Measurements from ENCODE around the gene FRMD3.

Gene FRMD3

DNA sequence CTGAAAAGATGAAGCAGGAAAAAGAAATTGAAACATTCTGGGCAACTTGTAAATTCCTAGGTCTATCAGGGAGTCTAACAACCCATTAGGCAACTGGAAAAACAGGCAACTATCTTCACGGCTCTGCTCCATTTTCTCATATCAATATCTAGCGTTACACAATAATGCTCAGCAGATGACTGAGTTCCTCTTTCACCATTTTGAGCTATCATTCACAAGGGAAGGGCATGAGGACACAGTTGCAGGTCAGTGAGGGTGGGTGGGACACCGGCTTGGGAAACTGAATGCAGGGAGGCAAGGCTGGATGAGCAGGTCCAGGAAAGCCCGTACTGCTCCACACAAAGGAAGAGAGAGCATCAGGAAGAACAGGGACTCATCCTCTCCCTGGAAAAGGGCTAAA lies 67.0 kb downstream of the FRMD3 start:
- H3K36me3 Mint-ChIP-seq = peaks cover 6% of the 10 kb centered on the region
- peaks cover 21% of the 10 kb centered on the region for H3K4me1 Mint-ChIP-seq
- H3K27ac Mint-ChIP-seq = no peak overlapping the region
- peaks cover 7% of the 10 kb centered on the region for H3K9me3 Mint-ChIP-seq
- H3K27me3 Mint-ChIP-seq = no peaks in the 10 kb centered on the region
- H3K4me3 Mint-ChIP-seq = no peak overlapping the region

DNA sequence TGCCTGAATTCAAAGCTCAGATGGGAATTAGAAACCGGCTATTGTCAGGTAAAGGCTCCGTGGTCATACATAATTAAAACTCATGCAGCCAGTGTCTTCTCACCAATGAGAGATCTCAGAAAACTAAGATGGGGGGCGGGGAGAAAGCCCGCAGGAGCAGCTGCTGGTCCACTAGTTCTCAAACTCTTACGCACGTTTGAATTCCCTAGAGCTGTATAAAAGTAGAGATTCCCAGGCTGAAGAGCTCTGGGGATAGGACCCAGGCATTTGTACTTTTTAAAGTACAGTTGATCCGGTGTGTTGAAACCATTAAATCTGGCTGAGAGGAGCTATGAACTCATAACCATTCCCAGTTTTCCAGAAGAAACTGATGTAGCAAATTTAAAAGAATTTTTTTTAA lies 68.5 kb downstream of the FRMD3 start:
- Mint-ChIP-seq H3K27ac (no peak overlapping the region), H3K9me3 (peaks cover 7% of the 10 kb centered on the region), H3K27me3 (no peaks in the 10 kb centered on the region), H3K4me1 (peaks cover 21% of the 10 kb centered on the region), H3K36me3 (peaks cover 4% of the 10 kb centered on the region), H3K4me3 (no peak overlapping the region)

DNA sequence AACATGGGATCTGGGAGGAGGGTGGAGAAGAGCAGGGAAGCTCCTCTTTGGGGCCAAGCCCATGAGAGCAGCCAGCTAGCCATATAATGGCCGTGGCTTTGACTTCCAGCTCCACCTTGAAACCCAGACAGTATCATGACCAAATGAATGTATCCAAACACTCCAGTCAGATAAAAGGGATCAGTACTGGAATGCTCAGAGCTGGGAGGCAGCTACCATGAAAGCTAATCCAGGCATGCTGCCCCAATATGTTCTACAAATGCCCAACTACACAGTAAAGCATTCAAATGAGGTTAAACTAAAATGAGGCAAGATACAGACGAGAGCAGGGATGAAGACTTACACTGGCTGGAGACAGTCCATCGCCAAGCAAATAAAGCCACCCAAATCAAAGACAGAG lies 69.4 kb downstream of the FRMD3 start:
- Mint-ChIP-seq H3K4me3 (no peak overlapping the region), H3K9me3 (peaks cover 7% of the 10 kb centered on the region), H3K27me3 (no peaks in the 10 kb centered on the region), H3K27ac (no peak overlapping the region), H3K36me3 (peaks cover 5% of the 10 kb centered on the region), H3K4me1 (peaks cover 12% of the 10 kb centered on the region)

DNA sequence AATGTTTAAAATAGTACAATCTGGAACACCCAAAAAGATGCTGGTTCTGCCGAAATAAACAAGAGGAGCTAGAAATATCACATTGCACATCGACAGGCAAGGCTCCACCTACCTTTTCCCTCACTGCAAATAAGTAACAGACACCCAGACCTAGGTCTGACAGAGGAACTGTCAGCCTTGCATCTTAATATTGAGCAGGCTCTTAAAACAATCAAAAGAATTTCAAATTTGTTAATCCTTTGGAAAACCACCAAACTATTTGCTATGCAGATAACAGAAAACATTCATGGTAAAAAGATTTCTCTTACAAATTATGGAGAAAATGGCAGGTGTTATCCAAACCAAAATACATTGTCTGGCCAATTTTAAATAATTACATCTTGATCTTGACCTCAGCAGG lies 71.3 kb downstream of the FRMD3 start:
- H3K4me3 Mint-ChIP-seq = no peak overlapping the region
- H3K4me1 Mint-ChIP-seq = no peaks in the 10 kb centered on the region
- no peaks in the 10 kb centered on the region for H3K27me3 Mint-ChIP-seq

DNA sequence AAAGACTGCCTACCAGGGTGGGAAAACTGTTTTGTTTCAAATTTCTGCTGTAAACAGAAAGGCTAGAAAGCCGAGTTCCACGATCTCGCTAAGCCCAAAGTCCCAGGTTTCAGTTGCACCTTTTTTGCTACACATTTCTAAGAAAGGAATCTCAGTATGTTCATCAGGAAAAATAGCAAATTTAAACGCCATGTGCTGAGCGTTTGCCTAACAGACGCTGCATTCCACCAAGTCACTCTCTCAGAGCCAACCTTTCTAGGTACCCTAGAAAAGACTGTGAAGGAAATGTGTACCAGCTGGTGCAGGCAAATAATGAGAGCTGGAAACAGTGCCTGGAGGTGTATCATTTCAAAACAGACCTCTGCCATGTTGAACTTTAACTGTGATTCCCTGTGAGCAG lies 71.8 kb downstream of the FRMD3 start:
- H3K9me3 Mint-ChIP-seq = no peaks in the 10 kb centered on the region
- no peaks in the 10 kb centered on the region for H3K4me1 Mint-ChIP-seq
- H3K27ac Mint-ChIP-seq = no peak overlapping the region
- no peak overlapping the region for H3K4me3 Mint-ChIP-seq
- peaks cover 8% of the 10 kb centered on the region for H3K36me3 Mint-ChIP-seq
- H3K27me3 Mint-ChIP-seq = no peaks in the 10 kb centered on the region

More for the DNA sequence above, 71.3 kb downstream of the FRMD3 start:
- Mint-ChIP-seq H3K27ac (no peak overlapping the region), H3K9me3 (no peaks in the 10 kb centered on the region), H3K36me3 (peaks cover 8% of the 10 kb centered on the region)

DNA sequence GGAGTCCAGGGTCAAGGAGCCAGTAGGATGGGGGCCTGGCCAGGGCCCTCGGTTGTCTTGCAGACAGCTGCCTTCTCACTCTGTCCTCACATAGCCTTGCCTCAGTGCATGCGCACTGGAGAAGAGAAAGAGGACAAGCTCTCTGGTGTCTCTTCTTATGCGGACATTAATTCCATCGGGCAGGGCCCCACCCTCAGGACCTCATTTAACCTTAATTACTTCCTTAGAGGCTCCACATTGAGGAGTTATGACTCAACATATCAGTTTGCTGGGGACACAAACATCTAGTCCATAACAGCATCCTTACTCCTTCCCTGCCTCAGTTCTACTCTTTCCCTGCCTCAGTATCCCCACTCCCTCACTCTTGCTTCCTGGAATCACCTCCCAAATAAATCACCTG lies 78.4 kb downstream of the FRMD3 start:
- no peak overlapping the region for H3K4me3 Mint-ChIP-seq
- H3K9me3 Mint-ChIP-seq = no peaks in the 10 kb centered on the region
- H3K4me1 Mint-ChIP-seq = no peaks in the 10 kb centered on the region
- H3K36me3 Mint-ChIP-seq = peaks cover 9% of the 10 kb centered on the region
- H3K27ac Mint-ChIP-seq = no peak overlapping the region
- H3K27me3 Mint-ChIP-seq = no peaks in the 10 kb centered on the region

DNA sequence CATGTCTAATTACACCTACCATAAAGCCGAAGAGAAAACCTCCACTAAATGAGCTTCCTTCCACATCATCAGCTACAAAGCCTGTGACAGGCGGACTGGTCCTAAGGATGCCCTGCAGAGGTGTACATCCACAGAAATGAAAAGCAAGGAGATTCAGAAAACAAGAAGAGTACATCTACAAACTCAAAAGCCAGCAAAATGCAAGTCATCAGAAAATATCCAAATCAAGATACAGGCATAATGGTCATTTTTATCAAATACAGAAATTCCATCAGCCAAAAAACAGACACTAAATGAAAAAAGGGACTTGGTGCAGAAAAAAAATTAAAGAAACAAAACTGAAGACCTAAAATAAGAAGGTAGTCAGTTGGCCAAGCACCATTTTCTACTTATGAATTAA lies 79.7 kb downstream of the FRMD3 start:
- Mint-ChIP-seq H3K36me3 (peaks cover 6% of the 10 kb centered on the region), H3K4me3 (no peak overlapping the region), H3K27ac (no peak overlapping the region), H3K4me1 (no peaks in the 10 kb centered on the region), H3K27me3 (no peaks in the 10 kb centered on the region), H3K9me3 (no peaks in the 10 kb centered on the region)

DNA sequence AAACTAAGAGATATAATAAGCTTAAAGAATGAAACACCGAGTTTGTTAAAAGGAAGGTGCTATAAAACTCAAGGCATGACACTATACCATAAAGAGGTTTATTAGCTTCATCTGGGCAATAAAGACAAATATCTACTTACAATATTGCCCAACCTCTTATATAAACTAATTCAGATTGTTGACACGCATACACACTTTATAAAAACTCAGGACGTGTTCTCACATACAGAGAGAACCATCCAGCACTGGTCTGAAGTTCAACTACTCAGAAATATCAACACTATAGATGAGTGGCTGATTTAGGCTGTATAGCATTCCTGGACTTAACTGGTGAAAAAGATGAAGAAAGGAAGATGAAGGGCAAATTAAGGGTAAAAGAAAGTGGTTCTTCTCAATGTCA lies 81.2 kb downstream of the FRMD3 start:
- H3K27me3 Mint-ChIP-seq = no peaks in the 10 kb centered on the region
- peaks cover 1% of the 10 kb centered on the region for H3K36me3 Mint-ChIP-seq
- no peak overlapping the region for H3K4me3 Mint-ChIP-seq
- H3K27ac Mint-ChIP-seq = no peak overlapping the region
- no peaks in the 10 kb centered on the region for H3K9me3 Mint-ChIP-seq
- no peaks in the 10 kb centered on the region for H3K4me1 Mint-ChIP-seq

DNA sequence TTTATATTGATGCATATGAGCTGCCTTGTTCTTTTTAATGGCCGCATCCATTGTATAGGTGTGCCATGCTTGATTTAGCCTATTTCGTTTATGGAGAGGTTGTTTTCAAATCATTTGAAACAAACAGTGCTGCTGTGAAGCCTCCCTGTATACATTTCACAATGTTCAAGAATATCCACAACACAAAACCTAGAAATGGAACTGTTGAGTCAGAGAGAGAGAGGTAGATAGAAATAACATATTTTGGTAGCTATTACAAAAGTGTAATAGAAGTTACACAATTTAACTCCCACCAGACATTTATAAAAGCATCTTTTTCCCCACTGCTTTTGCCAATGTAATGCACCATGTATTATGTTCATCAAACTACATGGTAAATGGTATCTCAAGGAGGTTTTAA lies 82.0 kb downstream of the FRMD3 start:
- Mint-ChIP-seq H3K9me3 (no peaks in the 10 kb centered on the region), H3K4me3 (no peak overlapping the region), H3K27ac (no peak overlapping the region)

DNA sequence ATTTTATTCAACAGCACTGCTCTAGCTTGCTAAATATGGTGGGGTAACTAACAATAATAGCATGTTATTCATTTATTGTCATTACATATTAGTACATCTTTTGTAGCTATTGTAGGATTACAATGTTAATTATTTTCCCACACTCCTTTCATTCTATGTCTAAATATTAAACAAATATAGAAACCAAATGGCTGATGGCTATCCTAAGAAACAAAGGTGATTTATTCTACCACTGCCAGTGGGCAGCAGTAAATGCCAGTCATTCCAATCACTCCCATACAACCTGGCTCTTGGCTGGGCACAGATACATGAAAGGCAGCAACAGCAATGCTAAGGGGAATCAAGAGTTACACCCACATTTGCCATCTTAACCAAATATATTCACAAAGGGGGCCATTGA lies 84.1 kb downstream of the FRMD3 start:
- no peaks in the 10 kb centered on the region for H3K4me1 Mint-ChIP-seq

More for the DNA sequence above, 82.0 kb downstream of the FRMD3 start:
- no peaks in the 10 kb centered on the region for H3K4me1 Mint-ChIP-seq
- no peaks in the 10 kb centered on the region for H3K27me3 Mint-ChIP-seq
- peaks cover 1% of the 10 kb centered on the region for H3K36me3 Mint-ChIP-seq

DNA sequence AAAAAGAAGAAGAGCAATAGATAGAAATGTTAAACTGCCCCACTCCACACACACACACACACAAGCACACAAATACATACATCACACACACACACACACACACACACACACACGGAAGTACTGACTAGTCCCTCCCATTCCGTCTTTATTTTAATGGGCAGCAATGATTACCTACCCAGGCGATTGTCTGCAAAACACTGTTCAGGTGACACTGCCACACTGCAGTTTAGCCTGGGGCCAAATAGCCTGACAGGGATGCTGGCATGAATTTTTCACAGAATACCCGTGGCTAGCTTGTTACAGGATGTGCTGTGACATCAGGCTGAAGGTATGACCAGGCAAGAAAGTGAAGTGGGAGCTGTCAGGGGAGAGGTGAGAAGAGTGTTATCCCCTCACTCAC lies 86.9 kb downstream of the FRMD3 start:
- H3K9me3 Mint-ChIP-seq = no peaks in the 10 kb centered on the region
- H3K4me3 Mint-ChIP-seq = no peak overlapping the region
- no peak overlapping the region for H3K27ac Mint-ChIP-seq
- no peaks in the 10 kb centered on the region for H3K4me1 Mint-ChIP-seq
- H3K36me3 Mint-ChIP-seq = peaks cover 1% of the 10 kb centered on the region
- no peaks in the 10 kb centered on the region for H3K27me3 Mint-ChIP-seq

More for the DNA sequence above, 84.1 kb downstream of the FRMD3 start:
- Mint-ChIP-seq H3K4me3 (no peak overlapping the region), H3K27me3 (no peaks in the 10 kb centered on the region), H3K36me3 (peaks cover 1% of the 10 kb centered on the region), H3K27ac (no peak overlapping the region), H3K9me3 (no peaks in the 10 kb centered on the region)

DNA sequence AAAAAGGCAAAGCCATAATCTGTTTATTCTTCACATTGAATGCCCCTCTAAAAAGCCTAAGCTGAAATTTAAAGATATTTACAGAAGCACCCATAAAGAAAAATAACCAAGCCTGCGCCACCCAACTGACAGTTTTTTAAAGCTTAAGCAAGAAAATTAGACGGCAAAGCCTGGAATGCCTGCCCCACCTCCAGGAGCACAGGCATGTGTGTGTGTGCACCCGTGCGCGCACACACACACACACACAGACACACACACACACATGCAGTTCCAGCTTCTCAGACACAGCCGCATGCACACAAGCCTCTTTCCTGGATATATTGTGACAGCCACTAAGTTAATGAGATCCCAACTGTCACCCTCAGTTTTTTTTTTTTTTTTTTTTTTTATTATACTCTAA lies 88.2 kb downstream of the FRMD3 start:
- Mint-ChIP-seq H3K27me3 (no peaks in the 10 kb centered on the region), H3K4me3 (no peak overlapping the region), H3K36me3 (no peaks in the 10 kb centered on the region), H3K9me3 (no peaks in the 10 kb centered on the region), H3K4me1 (no peaks in the 10 kb centered on the region), H3K27ac (no peak overlapping the region)

DNA sequence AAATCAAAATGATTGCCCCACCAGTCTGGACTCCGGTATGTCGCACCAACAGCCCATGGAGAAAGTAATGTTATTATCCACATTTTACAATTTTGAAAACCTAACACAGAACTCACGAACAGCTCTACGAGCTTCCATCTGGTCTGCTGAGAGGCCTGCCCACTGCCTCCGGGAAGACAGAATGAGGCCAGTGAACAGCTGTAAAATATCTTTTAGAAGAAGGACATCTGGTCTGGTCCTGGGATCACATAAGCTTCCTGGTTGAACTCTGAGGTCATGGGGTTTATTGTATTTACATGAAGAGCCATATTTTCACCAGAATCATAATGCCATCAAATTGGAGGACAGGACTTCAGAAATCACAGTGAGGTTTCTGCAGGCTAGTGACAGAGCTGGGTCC lies 89.0 kb downstream of the FRMD3 start:
- Mint-ChIP-seq H3K4me3 (no peak overlapping the region), H3K27ac (no peak overlapping the region), H3K27me3 (no peaks in the 10 kb centered on the region), H3K36me3 (no peaks in the 10 kb centered on the region), H3K4me1 (no peaks in the 10 kb centered on the region), H3K9me3 (no peaks in the 10 kb centered on the region)

DNA sequence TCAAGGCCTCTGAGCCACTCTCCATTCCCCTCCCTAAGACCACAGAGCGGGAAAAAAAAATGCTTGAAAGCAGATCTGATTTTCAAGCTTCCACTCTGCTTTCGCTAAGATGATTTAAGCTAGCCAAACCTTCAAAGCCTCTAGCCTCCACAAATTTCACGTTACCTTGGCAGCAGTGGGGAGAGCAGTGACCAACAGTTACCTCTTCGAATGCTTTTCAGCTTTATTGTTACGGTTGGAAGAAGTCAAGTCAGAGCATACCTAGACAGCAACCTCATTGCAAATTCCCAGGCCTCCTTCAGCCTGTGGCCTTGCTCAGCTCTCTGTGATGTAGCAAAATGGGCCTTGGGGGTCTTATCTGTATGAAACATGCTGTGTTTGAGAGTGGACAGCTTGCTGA lies 89.6 kb downstream of the FRMD3 start:
- H3K4me1 Mint-ChIP-seq = no peaks in the 10 kb centered on the region
- H3K27ac Mint-ChIP-seq = no peak overlapping the region
- H3K4me3 Mint-ChIP-seq = no peak overlapping the region
- H3K9me3 Mint-ChIP-seq = no peaks in the 10 kb centered on the region
- no peaks in the 10 kb centered on the region for H3K27me3 Mint-ChIP-seq
- no peaks in the 10 kb centered on the region for H3K36me3 Mint-ChIP-seq

DNA sequence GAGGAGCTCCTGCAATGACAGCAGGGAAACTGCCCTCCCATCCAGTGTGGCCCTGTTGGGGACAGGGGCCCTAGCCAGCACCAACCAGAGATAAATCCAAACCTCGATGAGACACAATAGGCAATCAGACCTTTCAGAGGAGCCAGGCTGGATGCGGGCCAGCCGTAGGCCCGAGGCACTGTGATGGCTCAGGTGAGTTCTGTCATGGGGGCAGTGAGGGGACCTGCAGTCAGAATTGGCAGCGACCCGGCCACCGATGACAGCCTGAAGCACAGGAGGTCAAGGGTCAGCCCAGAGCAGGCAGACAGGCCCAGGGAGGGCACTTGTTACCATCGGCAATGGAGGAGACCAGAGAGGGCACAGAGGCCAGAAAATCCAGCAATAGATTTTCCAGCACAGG lies 90.8 kb downstream of the FRMD3 start:
- no peak overlapping the region for H3K27ac Mint-ChIP-seq
- H3K27me3 Mint-ChIP-seq = no peaks in the 10 kb centered on the region
- H3K4me1 Mint-ChIP-seq = no peaks in the 10 kb centered on the region
- H3K4me3 Mint-ChIP-seq = no peak overlapping the region
- no peaks in the 10 kb centered on the region for H3K9me3 Mint-ChIP-seq
- H3K36me3 Mint-ChIP-seq = no peaks in the 10 kb centered on the region

DNA sequence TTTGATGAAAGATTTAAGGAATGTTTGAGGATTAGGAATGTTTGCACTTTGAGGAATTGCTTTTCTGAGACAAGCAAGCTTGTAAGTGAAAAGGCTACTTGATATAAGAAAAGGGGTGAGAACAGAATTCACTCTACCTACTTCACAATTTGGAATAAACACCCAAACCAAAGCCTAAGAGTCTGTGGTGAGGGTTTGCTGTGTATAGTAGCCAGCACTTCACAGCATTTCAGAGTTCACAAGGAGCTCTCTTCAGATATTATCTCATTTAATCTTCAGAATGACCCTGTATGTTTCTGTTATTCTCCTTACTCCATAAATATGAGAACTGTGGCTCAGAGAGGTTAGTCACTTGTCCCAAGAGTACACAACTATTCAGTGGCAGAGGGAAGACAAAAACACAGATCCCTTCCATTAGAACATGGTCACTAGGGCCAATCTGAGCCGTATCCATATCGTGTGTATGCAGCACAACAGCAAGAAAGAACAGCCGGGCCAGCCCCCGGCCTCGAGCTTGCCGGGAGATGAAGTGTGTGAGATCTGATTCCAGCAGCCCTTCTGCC lies 92.4 kb downstream of the FRMD3 start:
- H3K36me3 Mint-ChIP-seq = no peaks in the 10 kb centered on the region
- H3K27ac Mint-ChIP-seq = no peak overlapping the region
- H3K27me3 Mint-ChIP-seq = no peaks in the 10 kb centered on the region
- H3K9me3 Mint-ChIP-seq = no peaks in the 10 kb centered on the region
- H3K4me1 Mint-ChIP-seq = no peaks in the 10 kb centered on the region
- no peak overlapping the region for H3K4me3 Mint-ChIP-seq

DNA sequence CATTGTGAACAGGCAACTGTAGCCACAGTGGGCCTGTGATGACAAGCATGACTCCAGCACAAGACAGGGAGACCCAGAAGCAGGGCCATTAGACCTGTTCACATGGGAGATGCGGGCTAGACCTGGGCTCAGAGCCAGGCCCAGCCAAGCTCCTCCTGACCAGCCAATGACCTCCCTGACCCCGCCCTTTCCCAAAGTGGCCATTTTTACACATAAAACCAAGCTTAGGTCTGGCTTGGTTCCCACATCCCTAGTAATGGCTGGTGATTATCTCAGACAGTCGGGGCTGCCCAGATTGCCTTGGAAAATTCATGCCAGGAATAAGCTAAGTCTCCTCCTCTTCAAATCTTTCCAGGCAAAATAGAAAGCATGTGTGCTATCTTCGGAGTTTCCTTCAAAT lies 94.1 kb downstream of the FRMD3 start:
- Mint-ChIP-seq H3K27ac (no peak overlapping the region), H3K4me1 (no peaks in the 10 kb centered on the region), H3K27me3 (no peaks in the 10 kb centered on the region)

More for the DNA sequence above, 94.1 kb downstream of the FRMD3 start:
- no peaks in the 10 kb centered on the region for H3K9me3 Mint-ChIP-seq
- no peaks in the 10 kb centered on the region for H3K36me3 Mint-ChIP-seq
- H3K4me3 Mint-ChIP-seq = no peak overlapping the region

Measured in activated naive CD4-positive, alpha-beta T cell treated with anti-CD3 and anti-CD28 coated beads, Interleukin-2, amount 50 U/mL, for 24 hours (primary cell).